ENCODE data around the gene CLSTN3. TPM values are rescaled to one million over a fixed set of nuclear protein-coding genes. Genes with fewer than 3 reads are reported as not detected.
A peak's percentile ranks its signal among the peaks of the same experiment; 100 is the strongest.

CLSTN3 gene
- total and polyA plus RNA-seq, 9 of the 15 experiments (the other 6 are each of a cell fraction or from before 2014, with no cell fraction given): 0.08 to 23.2 (median 11.0) TPM

GRCh38 chr12:7128681-7129286 lies 1.4 kb upstream of the CLSTN3 start, which contains the start of gene RBP5 (continued):
- TF ChIP-seq PHF8 (IDR thresholded peaks at IDR 0.05; ENCODE audit: borderline replicate concordance, low read length) (peak; percentile 33; the same call in 1 of the 2 replicates), KDM5B (IDR thresholded peaks at IDR 0.05; ENCODE audit: insufficient replicate concordance, low read depth, low read length) (peak; percentile 91), EZH2 (IDR thresholded peaks at IDR 0.05; ENCODE audit: borderline replicate concordance, low read depth, low read length) (no peak), RFX1 (IDR thresholded peaks at IDR 0.05) (peak; percentile 33; the same call in 1 of the 2 replicates), ZNF511 (CRISPR knock-in tag; IDR thresholded peaks at IDR 0.05) (no peak)

- peak in 1 of 4 experiments; percentile 24 for DNase-seq (ENCODE audit: extremely low read depth in 1 of 4, low spot score in 3 of 4)
- ATAC-seq: no peak
These were observed 792 bp upstream of the CLSTN3 start for GRCh38 chr12:7129287-7129871.

More at GRCh38 chr12:7129287-7129871, 792 bp upstream of the CLSTN3 start:
- Histone ChIP-seq H4K20me1 (replicated peaks; ENCODE audit: control insufficient read depth, insufficient read depth, low read length) (0 out of 2 replicates have a peak, but pooled peaks cover 2% of the 10 kb centered on the region), H3K79me2 (ENCODE audit: control insufficient read depth, insufficient read depth, low read length) (peaks cover 35% of the 10 kb centered on the region), H3K4me3 (peak overlapping the region; percentile 61), H3K9me1 (ENCODE audit: control insufficient read depth, insufficient read depth, low read length) (no peaks in the 10 kb centered on the region), H3K9ac (ENCODE audit: insufficient read depth in 1 of 2, low read depth in 2 of 2, low read length in 2 of 2) (peak overlapping the region; percentile 30 to 91), H3K9me3 (replicated peaks; ENCODE audit: control insufficient read depth, insufficient read depth, low read depth, low read length) (no peaks in the 10 kb centered on the region), H3K4me2 (ENCODE audit: insufficient read depth, low read length) (peak overlapping the region; percentile 87), H2AFZ (ENCODE audit: low read depth, low read length) (peak overlapping the region; percentile 84), H3K36me3 (ENCODE audit: control insufficient read depth, insufficient read depth, low read length) (peaks cover 9% of the 10 kb centered on the region; the same call in 2 of the 3 replicates), H3K27ac (ENCODE audit: extremely low read depth, low read depth, low read length) (peak overlapping the region; percentile 81), H3K4me1 (replicated peaks in 1 of 2; ENCODE audit: control insufficient read depth in 2 of 2, insufficient read depth in 2 of 2, low read length in 2 of 2) (peaks cover 39 to 60% of the 10 kb centered on the region in 2 experiments), H3K27me3 (ENCODE audit: control insufficient read depth in 2 of 2, insufficient read depth in 2 of 2, low read length in 2 of 2) (no peaks in the 10 kb centered on the region)
- intact Hi-C loops (cut with micrococcal nuclease) (no loop called here), in situ Hi-C loops (cut with MboI) (no loop called here)
- BruUV-seq (replicated peaks): no TSS peak
- TF ChIP-seq L3MBTL2 (IDR thresholded peaks at IDR 0.05) (0 out of 2 replicates have a peak, but pooled peaks have one; percentile 34), CCAR2 (IDR thresholded peaks at IDR 0.05; ENCODE audit: low read depth, low read length) (no peak), BRD9 (IDR thresholded peaks at IDR 0.05; ENCODE audit: low read depth, partially characterized antibody) (no peak), NCOA1 (IDR thresholded peaks at IDR 0.05; ENCODE audit: low read depth) (no peak), IFI16 (CRISPR knock-in tag; IDR thresholded peaks at IDR 0.05) (no peak), ZNF384 (IDR thresholded peaks at IDR 0.05; ENCODE audit: low read depth, low read length) (no peak), ZSCAN32 (CRISPR knock-in tag; IDR thresholded peaks at IDR 0.05) (no peak), RBBP5 (IDR thresholded peaks at IDR 0.05; ENCODE audit: borderline replicate concordance, insufficient read depth, low read length, poor library complexity, severe bottlenecking) (peak; percentile 4), SREBF2 (CRISPR knock-in tag; IDR thresholded peaks at IDR 0.05) (no peak), BDP1 (IDR thresholded peaks at IDR 0.05; ENCODE audit: insufficient read depth, insufficient read length) (no peak), NRF1 (conservative IDR thresholded peaks at IDR 0.05 in 1 of 2, IDR thresholded peaks at IDR 0.05 in 1 of 2) (peak in 1 of 2 experiments; percentile 30; a peak in 1 of 4 replicates), E2F6 (IDR thresholded peaks at IDR 0.05; ENCODE audit: borderline replicate concordance in 1 of 2, extremely low read depth in 1 of 2, insufficient read depth in 1 of 2, insufficient read length in 1 of 2, low read depth in 1 of 2, low read length in 1 of 2, poor library complexity in 1 of 2, severe bottlenecking in 1 of 2) (peak in 1 of 2 experiments; percentile 11)
- WGBS (ENCODE audit: insufficient coverage, low coverage, missing lambda C conversion rate): 13% methylated on average over 11 of the region's 19 CpGs
- ChIA-PET POLR2A (interaction anchor here (0.7 to 1.1 kb wide), 3 partner anchors 9 to 261 kb away, joined by 3 read pairs; no protein-coding TSS in a partner anchor), CTCF (ENCODE audit: low intra/inter-chr PET ratio) (no interaction called here)
- no peak for FAIRE-seq

Measured in K562 (cell line).